ENCODE results near the gene MUSTN1.

MUSTN1 gene

DNA sequence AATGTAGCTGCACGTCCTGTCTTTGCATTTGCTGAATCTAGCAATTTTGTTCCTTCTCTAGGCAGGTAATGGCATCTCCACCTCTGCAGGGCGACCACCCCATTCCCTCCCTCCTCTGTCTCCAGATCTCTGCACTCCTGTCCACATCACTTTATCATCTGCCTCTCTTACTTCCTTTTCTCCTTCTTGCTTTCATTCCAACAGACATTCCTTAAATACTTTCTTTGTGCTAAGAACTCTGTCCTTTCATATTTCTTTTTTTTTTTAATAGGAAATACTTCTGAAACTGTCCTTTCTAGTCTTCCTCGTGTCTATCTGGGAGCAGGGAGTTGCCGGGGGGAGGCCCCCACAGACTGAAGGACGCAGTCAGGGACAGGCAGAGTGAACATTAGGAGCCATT, 33.0 kb downstream of the MUSTN1 start:
- no peak overlapping the region for H3K4me3 ChIP-seq (ENCODE audit: low read depth, low read length)
- no peak for TF ChIP-seq CTCF (IDR thresholded peaks at IDR 0.05; ENCODE audit: insufficient read depth, low read depth, low read length, missing control alignments)
- DNase-seq (ENCODE audit: low read depth) = no peak

GRCh38 chr3:52800079-52800478, 34.7 kb downstream of the MUSTN1 start:
- no peak overlapping the region for H3K4me3 ChIP-seq (ENCODE audit: low read depth, low read length)
- no peak for TF ChIP-seq CTCF (IDR thresholded peaks at IDR 0.05; ENCODE audit: insufficient read depth, low read depth, low read length, missing control alignments)
- no peak for DNase-seq (ENCODE audit: low read depth)

DNA sequence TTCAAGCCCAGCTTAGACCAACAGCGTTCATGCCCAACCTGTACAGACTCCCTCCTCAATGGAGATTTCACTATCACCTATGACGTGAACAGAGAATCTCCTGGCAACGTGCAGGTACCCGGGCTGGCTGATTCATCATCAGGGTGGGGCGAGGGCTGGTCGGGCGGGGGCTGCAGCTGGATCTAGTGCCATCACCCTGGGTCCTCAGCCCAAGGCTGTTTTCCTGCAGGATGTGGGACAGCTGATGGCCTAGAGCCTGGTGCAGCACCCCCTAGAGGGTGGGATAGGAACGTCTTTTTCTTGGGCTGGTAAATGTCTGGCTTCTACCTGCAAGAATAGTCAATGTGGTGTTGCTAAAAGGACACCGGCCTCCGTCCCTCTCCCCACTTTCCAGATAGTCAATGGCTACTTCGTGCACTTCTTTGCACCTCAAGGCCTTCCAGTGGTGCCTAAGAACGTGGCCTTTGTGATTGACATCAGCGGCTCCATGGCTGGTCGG, 35.8 kb downstream of the MUSTN1 start:
- DNase-seq (ENCODE audit: low read depth) = peak; percentile 45
- peak; percentile 67 for TF ChIP-seq CTCF (IDR thresholded peaks at IDR 0.05; ENCODE audit: insufficient read depth, low read depth, low read length, missing control alignments)
- H3K4me3 ChIP-seq (ENCODE audit: low read depth, low read length) = no peak overlapping the region

- no peak for TF ChIP-seq CTCF (IDR thresholded peaks at IDR 0.05; ENCODE audit: insufficient read depth, low read depth, low read length, missing control alignments)
Measured at GRCh38 chr3:52798376-52798977, 36.3 kb downstream of the MUSTN1 start.

GRCh38 chr3:52796411-52796810, 38.4 kb downstream of the MUSTN1 start:
- no peak for TF ChIP-seq CTCF (IDR thresholded peaks at IDR 0.05; ENCODE audit: insufficient read depth, low read depth, low read length, missing control alignments)
- DNase-seq (ENCODE audit: low read depth) = no peak
- H3K4me3 ChIP-seq (ENCODE audit: low read depth, low read length) = no peak overlapping the region

More at GRCh38 chr3:52798376-52798977, 36.3 kb downstream of the MUSTN1 start:
- no peak for DNase-seq (ENCODE audit: low read depth)
- no peak overlapping the region for H3K4me3 ChIP-seq (ENCODE audit: low read depth, low read length)

GRCh38 chr3:52795298-52795900, 39.4 kb downstream of the MUSTN1 start:
- TF ChIP-seq CTCF (IDR thresholded peaks at IDR 0.05; ENCODE audit: insufficient read depth, low read depth, low read length, missing control alignments) = no peak
- DNase-seq (ENCODE audit: low read depth) = no peak
- H3K4me3 ChIP-seq (ENCODE audit: low read depth, low read length) = no peak overlapping the region

Measured in GM12865 (cell line).